Lung (tissue), 12 donors: ENCODE measurements around the gene CCDC126. TPM values are rescaled to one million over a fixed set of nuclear protein-coding genes. Genes with fewer than 3 reads are reported as not detected.
A peak's percentile ranks its signal among the peaks of the same experiment; 100 is the strongest.
"Not testable (repeated sequence)": the region's sequence is repeated elsewhere in the genome, so short reads cannot be mapped to it uniquely, and the experiment has no call there.

ENCODE experiments used
- ATAC-seq: fragments of 200-7000 bp; cut with Tn5 transposase; one replicate; pipeline ENCODE4 v1.9.1; 2020; ENCODE audit warnings: moderate number of reproducible peaks; ENCODE audit not compliant: insufficient read depth, low FRiP score
- DNase-seq, 3 donors: peaks; one replicate each; pipeline ENCODE4 v3.0.0-alpha.2; 2013 to 2017
- H3K27ac ChIP-seq, 2 donors: one replicate each; pipeline ENCODE4 v1.5.1; 2013; ENCODE audit warnings: mild to moderate bottlenecking in 2 of 2, moderate library complexity in 2 of 2, control low read depth in 1 of 2, inconsistent platforms in 1 of 2, low read depth in 1 of 2, low read length in 1 of 2
- H3K27me3 ChIP-seq, 3 donors: one replicate each; pipeline ENCODE4 v1.5.1; 2013; ENCODE audit warnings: low read length in 2 of 3; ENCODE audit not compliant: control insufficient read depth in 3 of 3, insufficient read depth in 3 of 3
- H3K36me3 ChIP-seq, 4 donors: one replicate each; pipeline ENCODE4 v1.5.1; 2013; ENCODE audit warnings: low read length in 4 of 4, mild to moderate bottlenecking in 1 of 4, moderate library complexity in 1 of 4; ENCODE audit not compliant: control insufficient read depth in 4 of 4, insufficient read depth in 4 of 4
- H3K4me1 ChIP-seq, 5 donors: one replicate each; pipeline ENCODE4 v1.5.1; 2013; ENCODE audit warnings: low read length in 5 of 5, mild to moderate bottlenecking in 2 of 5, moderate library complexity in 1 of 5; ENCODE audit not compliant: control insufficient read depth in 5 of 5, insufficient read depth in 5 of 5
- H3K4me3 ChIP-seq: one replicate; pipeline ENCODE4 v1.5.1; 2013; ENCODE audit warnings: mild to moderate bottlenecking, control low read depth, moderate library complexity
- H3K9ac ChIP-seq, 2 donors: one replicate each; pipeline ENCODE4 v1.5.1; 2013; ENCODE audit warnings: low read length in 2 of 2, control low read depth in 1 of 2; ENCODE audit not compliant: insufficient read depth in 1 of 2
- H3K9me3 ChIP-seq, 4 donors: one replicate each; pipeline ENCODE4 v1.5.1; 2013; ENCODE audit warnings: low read length in 3 of 4, mild to moderate bottlenecking in 1 of 4, moderate library complexity in 1 of 4; ENCODE audit not compliant: control insufficient read depth in 4 of 4, insufficient read depth in 3 of 4
- CTCF ChIP-seq: IDR thresholded peaks from 2 replicates; pipeline ENCODE4 v1.5.1; 2012; ENCODE audit warnings: mild to moderate bottlenecking; ENCODE audit errors: control extremely low read depth, extremely low read depth
- WGBS, 2 donors: extraction: QIAGEN DNeasy Blood & Tissue Kit; methylation state at CpG; one replicate each; pipeline ENCODE4 v1.1.7; 2013; 5-methylcytosine and 5-hydroxymethylcytosine counted together
- polyA plus RNA-seq, 2 donors: library from polyadenylated mRNA; stranded (reverse); fragments of 200-250 nt; gene quantifications; one replicate each; pipeline ENCODE4 v1.2.1, GENCODE V29; 2013
- total RNA-seq, 2 donors: library from RNA; depleted of rRNA in 1 of 2; stranded (reverse); fragments of >200 nt in 1 of 2; gene quantifications; one replicate each; pipeline ENCODE4 v1.2.1, GENCODE V29; 2014 to 2021
- donor health status: control.
- donor health status: control.
- donor health status: Bipolar disorder and iron deficiency.
- donor health status: healthy.
- donor health status: DM: yes; HTN: yes; CAD: no.

The CCDC126 gene
- total and polyA plus RNA-seq, 4 donors, result 4.1 to 21.9 (median 10.0) TPM

DNA sequence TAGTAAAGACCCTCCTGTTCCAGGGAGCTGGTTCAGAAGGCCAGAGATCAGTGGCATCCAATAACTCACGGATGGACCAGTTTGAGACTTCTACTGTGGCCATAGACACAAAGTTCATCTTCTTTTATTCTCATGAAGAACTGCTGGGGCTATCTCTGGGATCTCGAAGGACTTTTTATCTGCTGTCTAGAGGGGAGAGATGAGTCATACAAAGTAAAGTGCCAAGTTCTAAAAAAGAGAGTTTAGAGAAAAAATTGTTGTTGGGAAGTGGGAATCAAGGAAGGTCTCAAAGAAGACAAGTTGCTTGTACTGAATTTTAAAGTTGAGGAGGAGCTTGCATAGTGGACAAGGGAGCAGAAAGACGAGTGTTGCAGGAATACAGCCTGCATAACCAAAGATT lies 74.9 kb downstream of the CCDC126 start:
- H3K4me3 ChIP-seq, result no peak overlapping the region
- no peak overlapping the region for H3K27ac ChIP-seq
- no peak for TF ChIP-seq CTCF
- no peaks in the 10 kb centered on the region for H3K9me3 ChIP-seq
- H3K4me1 ChIP-seq, result no peaks in the 10 kb centered on the region
- no peak for ATAC-seq
- WGBS, 2 donors, result 75 to 89% methylated on average over 3 of the region's 3 CpGs
- no peak overlapping the region for H3K9ac ChIP-seq
- H3K27me3 ChIP-seq, result peaks cover 0 to 3% (median 0%) of the 10 kb centered on the region in 3 donors
- no peak for DNase-seq
- no peaks in the 10 kb centered on the region for H3K36me3 ChIP-seq

- no peaks in the 10 kb centered on the region for H3K27me3 ChIP-seq
- peaks cover 0 to 1% (median 0%) of the 10 kb centered on the region in 4 donors for H3K36me3 ChIP-seq
- TF ChIP-seq CTCF, result peak; percentile 29
- ATAC-seq (peak; percentile 100), DNase-seq (peak; percentile 81 to 88 (median 87))
- peak within 1 kb of the TSS; percentile 80 to 96 for H3K27ac ChIP-seq
- H3K4me3 ChIP-seq, result peak within 1 kb of the TSS; percentile 86
- peak within 1 kb of the TSS; percentile 70 to 82 for H3K9ac ChIP-seq
- WGBS, 2 donors, result 0 to 1% methylated on average over 53 of the region's 53 CpGs
- H3K9me3 ChIP-seq, result no peaks in the 10 kb centered on the region
- H3K4me1 ChIP-seq, result peaks cover 0 to 6% (median 3%) of the 10 kb centered on the region in 5 donors
These were observed 82.8 kb downstream of the CCDC126 start, which contains the start of gene FAM221A for GRCh38 chr7:23679898-23680413. TSS of gene FAM221A (plus strand) at chr7:23680199. CDS start at chr7:23680219, 20 bp downstream.

GRCh38 chr7:23680414-23681405 lies 83.5 kb downstream of the CCDC126 start:
- peaks cover 0 to 1% (median 0%) of the 10 kb centered on the region in 4 donors for H3K36me3 ChIP-seq
- H3K4me3 ChIP-seq, result peak overlapping the region; percentile 86
- ATAC-seq, result peak; percentile 67
- peak overlapping the region; percentile 70 to 82 for H3K9ac ChIP-seq
- WGBS, 2 donors, result 6 to 7% methylated on average over 42 of the region's 42 CpGs
- peak overlapping the region; percentile 80 to 96 for H3K27ac ChIP-seq
- no peaks in the 10 kb centered on the region for H3K27me3 ChIP-seq
- peak; percentile 75 to 80 (median 76) for DNase-seq
- no peak for TF ChIP-seq CTCF
- peaks cover 0 to 6% (median 3%) of the 10 kb centered on the region in 5 donors for H3K4me1 ChIP-seq
- H3K9me3 ChIP-seq, result no peaks in the 10 kb centered on the region

GRCh38 chr7:23684041-23684440 lies 86.9 kb downstream of the CCDC126 start:
- not testable (repeated sequence) for H3K4me1 ChIP-seq, H3K9me3 ChIP-seq, ATAC-seq, H3K36me3 ChIP-seq, H3K4me3 ChIP-seq, H3K9ac ChIP-seq, H3K27me3 ChIP-seq, H3K27ac ChIP-seq
- peak in 2 of 3 donors; percentile 15 to 35 for DNase-seq
- WGBS, 2 donors, result 77 to 86% methylated on average over 6 of the region's 6 CpGs
